Stimulated activated CD4-positive, alpha-beta T cell treated with anti-CD3 and anti-CD28 coated beads, Interleukin-12 subunit alpha, Interleukin-12 subunit beta, amount 100 ng/mL, for 4 hours (primary cell): Measurements from ENCODE around the gene NRCAM.
"Not testable (repeated sequence)": the region's sequence is repeated elsewhere in the genome, so short reads cannot be mapped to it uniquely, and the experiment has no call there.

Source experiments
- DNase-seq: peaks from one replicate; pipeline ENCODE4 v3.0.0-alpha.2; 2020

NRCAM gene

GRCh38 chr7:108303332-108303731, 152.9 kb downstream of the NRCAM start:
- DNase-seq: no peak

GRCh38 chr7:108301387-108301786, 154.8 kb downstream of the NRCAM start:
- no peak for DNase-seq

GRCh38 chr7:108299251-108299973, 156.8 kb downstream of the NRCAM start:
- DNase-seq: no peak

GRCh38 chr7:108296911-108297310, 159.3 kb downstream of the NRCAM start:
- DNase-seq: no peak

GRCh38 chr7:108294595-108294994, 161.6 kb downstream of the NRCAM start:
- DNase-seq: no peak

- DNase-seq: no peak
These were observed 163.1 kb downstream of the NRCAM start for GRCh38 chr7:108293149-108293612.

- no peak for DNase-seq
These were observed 163.7 kb downstream of the NRCAM start for GRCh38 chr7:108292541-108292940.

- no peak for DNase-seq
These were observed 164.3 kb downstream of the NRCAM start for GRCh38 chr7:108291791-108292440.

- DNase-seq: no peak
These were observed 165.1 kb downstream of the NRCAM start for GRCh38 chr7:108291152-108291508.

- no peak for DNase-seq
These were observed 165.6 kb downstream of the NRCAM start for GRCh38 chr7:108290459-108291151.

GRCh38 chr7:108289852-108290251, 166.4 kb downstream of the NRCAM start:
- DNase-seq: no peak

GRCh38 chr7:108287857-108288256, 168.4 kb downstream of the NRCAM start:
- DNase-seq: no peak

GRCh38 chr7:108286290-108286904, 169.8 kb downstream of the NRCAM start:
- no peak for DNase-seq

GRCh38 chr7:108285778-108286177, 170.5 kb downstream of the NRCAM start:
- no peak for DNase-seq

GRCh38 chr7:108285003-108285368, 171.2 kb downstream of the NRCAM start:
- no peak for DNase-seq

GRCh38 chr7:108284349-108285002, 171.8 kb downstream of the NRCAM start:
- no peak for DNase-seq

GRCh38 chr7:108283252-108283651, 173.0 kb downstream of the NRCAM start:
- DNase-seq: no peak

GRCh38 chr7:108282427-108282996, 173.7 kb downstream of the NRCAM start:
- no peak for DNase-seq

- no peak for DNase-seq
These were observed 176.1 kb downstream of the NRCAM start for GRCh38 chr7:108280136-108280535.

GRCh38 chr7:108278776-108279175, 177.5 kb downstream of the NRCAM start:
- no peak for DNase-seq

- DNase-seq: no peak
These were observed 178.0 kb downstream of the NRCAM start for GRCh38 chr7:108278281-108278680.

GRCh38 chr7:108274447-108274846, 181.8 kb downstream of the NRCAM start:
- DNase-seq: not testable (repeated sequence)

- not testable (repeated sequence) for DNase-seq
These were observed 183.3 kb downstream of the NRCAM start for GRCh38 chr7:108272891-108273290.
